HepG2 (cell line): ENCODE measurements around the gene C5. TPM values are rescaled to one million over a fixed set of nuclear protein-coding genes. Genes with fewer than 3 reads are reported as not detected.
"Not testable (repeated sequence)": the region's sequence is repeated elsewhere in the genome, so short reads cannot be mapped to it uniquely, and the experiment has no call there.

Experiments used
- ATAC-seq: fragments of 200-7000 bp; cut with Tn5 transposase; 3 replicates; pipeline ENCODE4 v1.9.1; 2020; ENCODE audit warnings: mild to moderate bottlenecking, moderate library complexity
- BruUV-seq: library from RNA; stranded (reverse); fragments of 400-500 nt; replicated peaks from 2 replicates; lab custom pipeline; 2021; lab: Mats Ljungman, UMichigan
- CTCF ChIA-PET: fragments of 300-600 bp; formaldehyde crosslinking; extraction: SDS; loops from one replicate; lab custom pipeline; 2021; ENCODE audit warnings: low total read pairs, inconsistent platforms, low intra/inter-chr PET ratio; lab: Yijun Ruan, JAX
- POLR2A ChIA-PET: fragments of 350-600 bp; sonication (Branson Sonifier 250); formaldehyde crosslinking; loops from one replicate; lab custom pipeline; 2020; ENCODE audit warnings: antibody characterized with exemption, inconsistent platforms; lab: Yijun Ruan, JAX
- DNase-seq: peaks from one replicate; pipeline ENCODE4 v3.0.0-alpha.2; 2015; ENCODE audit warnings: low spot score
- FAIRE-seq: peaks from 3 replicates; lab custom pipeline; 2011; peaks lifted over from hg19 to GRCh38; lab: Jason Lieb, UNC
- H2AFZ ChIP-seq: one replicate; pipeline ENCODE4 v1.6.1; 2011; ENCODE audit warnings: low read length, inconsistent platforms
- H3K27ac ChIP-seq: fragments of 300-600 bp; 3 replicates; pipeline ENCODE4 v1.8.0; 2011; ENCODE audit warnings: mixed run types, mild to moderate bottlenecking, mixed read lengths, low read length, inconsistent platforms; ENCODE audit not compliant: insufficient read depth; ENCODE audit errors: extremely low read length
- H3K27me3 ChIP-seq, 2 experiments: fragments of 200-600 bp in 1 of 2; 2 replicates in 1 of 2; 3 replicates in 1 of 2; pipeline versions ENCODE4 v1.6.0 to v1.8.0; 2011; ENCODE audit warnings: low read length in 2 of 2, mild to moderate bottlenecking in 2 of 2, moderate library complexity in 2 of 2, inconsistent platforms in 1 of 2; ENCODE audit not compliant: insufficient read depth in 2 of 2, control insufficient read depth in 1 of 2
- H3K36me3 ChIP-seq, 2 experiments: fragments of 200-600 bp in 1 of 2; replicated peaks in 1 of 2; 2 replicates in 1 of 2; 3 replicates in 1 of 2; pipeline versions ENCODE4 v1.5.1 to v1.8.0; 2011; ENCODE audit warnings: low read length in 2 of 2, inconsistent platforms in 1 of 2; ENCODE audit not compliant: insufficient read depth in 2 of 2, control insufficient read depth in 1 of 2
- H3K4me1 ChIP-seq: 2 replicates; pipeline ENCODE4 v1.5.1; 2012; ENCODE audit warnings: low read length, inconsistent platforms; ENCODE audit not compliant: insufficient read depth
- H3K4me2 ChIP-seq: 2 replicates; pipeline ENCODE4 v1.6.0; 2011; ENCODE audit warnings: low read depth, low read length, inconsistent platforms
- H3K4me3 ChIP-seq, 3 experiments: fragments of 200-600 bp in 1 of 3; sonication (generic), shearing (Covaris generic) in 1 of 3; replicated peaks in 1 of 3; 2 replicates each; pipeline ENCODE4 v1.5.1; 2011 to 2016; ENCODE audit warnings: low read length in 3 of 3, inconsistent platforms in 2 of 3, low read depth in 2 of 3, mild to moderate bottlenecking in 2 of 3, control low read depth in 1 of 3, mixed read lengths in 1 of 3; ENCODE audit not compliant: insufficient read depth in 1 of 3
- H3K79me2 ChIP-seq: one replicate; pipeline ENCODE4 v1.6.1; 2011; ENCODE audit warnings: low read length, inconsistent platforms; ENCODE audit not compliant: insufficient read depth
- H3K9ac ChIP-seq: 2 replicates; pipeline ENCODE4 v1.6.0; 2011; ENCODE audit warnings: mild to moderate bottlenecking, low read depth, low read length, inconsistent platforms; ENCODE audit not compliant: insufficient read depth
- H3K9me3 ChIP-seq: 2 replicates; pipeline ENCODE4 v1.5.1; 2012; ENCODE audit warnings: mild to moderate bottlenecking, low read length
- H4K20me1 ChIP-seq: 2 replicates; pipeline ENCODE4 v1.6.0; 2011; ENCODE audit warnings: inconsistent platforms, mild to moderate bottlenecking, low read length, moderate library complexity; ENCODE audit not compliant: insufficient read depth
- ATF7 ChIP-seq, 2 experiments: fragments of 450-650 bp in 1 of 2; sonication (generic) in 1 of 2; formaldehyde crosslinking in 1 of 2; IDR thresholded peaks; 2 replicates each; pipeline versions ENCODE4 v1.4.0 to v1.6.1; 2016 to 2020; ENCODE audit warnings: antibody characterized with exemption in 1 of 2, mild to moderate bottlenecking in 1 of 2, missing genetic modification reagents in 1 of 2
- MAF1 ChIP-seq: sonication (generic); formaldehyde crosslinking; IDR thresholded peaks from 2 replicates; pipeline ENCODE4 v1.5.0; 2020; ENCODE audit warnings: missing genetic modification reagents, borderline replicate concordance
- SMARCE1 ChIP-seq: fragments of 450-650 bp; IDR thresholded peaks from 2 replicates; pipeline ENCODE4 v1.6.1; 2017; ENCODE audit warnings: borderline replicate concordance
- WGBS: methylation state at CpG from one replicate; pipeline ENCODE4 v1.1.6; 2017; ENCODE audit warnings: low lambda C conversion rate; 5-methylcytosine and 5-hydroxymethylcytosine counted together
- in situ Hi-C: cut with HindIII; loops from 2 replicates; pipeline ENCODE4 v1.10.0; 2017; ENCODE audit warnings: low pct_unique_long_range_greater_than_20kb; ENCODE audit not compliant: extremely low pct_ligation_motif_present
- intact Hi-C: fragments of 100-400 bp; cut with micrococcal nuclease; formaldehyde crosslinking; loops from one replicate; pipeline ENCODE4 v1.10.0; 2022; ENCODE audit not compliant: unreplicated experiment
- polyA plus RNA-seq, 8 experiments: library from polyadenylated mRNA; depleted of rRNA in 3 of 8; stranded (reverse) in 7 of 8; unstranded in 1 of 8; fragments of >200 nt; fragmentation: Illumina TruSeq in 4 of 8; extraction: Trizol in 4 of 8; gene quantifications; 2 replicates each; pipeline versions ENCODE4 v1.2.1 to v1.2.3, GENCODE V29; 2011 to 2016; ENCODE audit warnings: low read depth in 4 of 8, missing spikeins in 1 of 8, mixed read lengths in 1 of 8; ENCODE audit not compliant: insufficient read depth in 1 of 8
- total RNA-seq, 5 experiments: library from RNA; depleted of rRNA; stranded (reverse); fragments of >200 nt; fragmentation: Illumina TruSeq; extraction: Trizol; gene quantifications; 2 replicates each; pipeline ENCODE4 v1.2.3, GENCODE V29; 2016; ENCODE audit warnings: low read depth in 1 of 5

Gene C5
- total and polyA plus RNA-seq, 2 of the 13 experiments (the other 11 are each of a cell fraction or from before 2014, with no cell fraction given): 57.6 to 192 TPM

- H3K9ac ChIP-seq: no peak overlapping the region
- H3K36me3 ChIP-seq: peaks cover 10 to 32% of the 10 kb centered on the region in 2 experiments
- intact Hi-C loops (no loop called here), in situ Hi-C loops (no loop called here)
- H2AFZ ChIP-seq: no peak overlapping the region
- H3K27me3 ChIP-seq: no peaks in the 10 kb centered on the region
- FAIRE-seq: no peak
- no peak overlapping the region for H3K4me3 ChIP-seq
- ChIA-PET POLR2A (no interaction called here), CTCF (no interaction called here)
- H3K27ac ChIP-seq: no peak overlapping the region
- no peaks in the 10 kb centered on the region for H4K20me1 ChIP-seq
- no peak for TF ChIP-seq MAF1 (CRISPR knock-in tag)
- no peak for TF ChIP-seq SMARCE1
- peak; percentile 42; the same call in 1 of the 2 replicates for TF ChIP-seq ATF7 (IDR thresholded peaks at IDR 0.05)
- no peak for TF ChIP-seq ATF7 (CRISPR knock-in tag; IDR thresholded peaks at IDR 0.05)
- no peak for DNase-seq
- no peaks in the 10 kb centered on the region for H3K9me3 ChIP-seq
- BruUV-seq: no TSS peak
- H3K79me2 ChIP-seq: no peaks in the 10 kb centered on the region
- no peak overlapping the region for H3K4me2 ChIP-seq
- H3K4me1 ChIP-seq: peaks cover 13% of the 10 kb centered on the region
- no peak for ATAC-seq
These were observed 78.1 kb downstream of the C5 start for GRCh38 chr9:120971938-120972337.

GRCh38 chr9:120971471-120971870 lies 78.6 kb downstream of the C5 start:
- H3K9ac ChIP-seq, ATAC-seq, in situ Hi-C loops, CTCF ChIA-PET, POLR2A ChIA-PET, H3K9me3 ChIP-seq, H3K27ac ChIP-seq, H3K4me3 ChIP-seq, H3K27me3 ChIP-seq, BruUV-seq, H3K4me2 ChIP-seq, intact Hi-C loops, DNase-seq, H2AFZ ChIP-seq, FAIRE-seq, H4K20me1 ChIP-seq, H3K79me2 ChIP-seq: not testable (repeated sequence)
- 97% methylated on average over 9 of the region's 9 CpGs for WGBS
- Histone ChIP-seq H3K4me1 (peaks cover 13% of the 10 kb centered on the region), H3K36me3 (peaks cover 12 to 34% of the 10 kb centered on the region in 2 experiments)
